ENCODE results near the gene CDK14.

The CDK14 gene

DNA sequence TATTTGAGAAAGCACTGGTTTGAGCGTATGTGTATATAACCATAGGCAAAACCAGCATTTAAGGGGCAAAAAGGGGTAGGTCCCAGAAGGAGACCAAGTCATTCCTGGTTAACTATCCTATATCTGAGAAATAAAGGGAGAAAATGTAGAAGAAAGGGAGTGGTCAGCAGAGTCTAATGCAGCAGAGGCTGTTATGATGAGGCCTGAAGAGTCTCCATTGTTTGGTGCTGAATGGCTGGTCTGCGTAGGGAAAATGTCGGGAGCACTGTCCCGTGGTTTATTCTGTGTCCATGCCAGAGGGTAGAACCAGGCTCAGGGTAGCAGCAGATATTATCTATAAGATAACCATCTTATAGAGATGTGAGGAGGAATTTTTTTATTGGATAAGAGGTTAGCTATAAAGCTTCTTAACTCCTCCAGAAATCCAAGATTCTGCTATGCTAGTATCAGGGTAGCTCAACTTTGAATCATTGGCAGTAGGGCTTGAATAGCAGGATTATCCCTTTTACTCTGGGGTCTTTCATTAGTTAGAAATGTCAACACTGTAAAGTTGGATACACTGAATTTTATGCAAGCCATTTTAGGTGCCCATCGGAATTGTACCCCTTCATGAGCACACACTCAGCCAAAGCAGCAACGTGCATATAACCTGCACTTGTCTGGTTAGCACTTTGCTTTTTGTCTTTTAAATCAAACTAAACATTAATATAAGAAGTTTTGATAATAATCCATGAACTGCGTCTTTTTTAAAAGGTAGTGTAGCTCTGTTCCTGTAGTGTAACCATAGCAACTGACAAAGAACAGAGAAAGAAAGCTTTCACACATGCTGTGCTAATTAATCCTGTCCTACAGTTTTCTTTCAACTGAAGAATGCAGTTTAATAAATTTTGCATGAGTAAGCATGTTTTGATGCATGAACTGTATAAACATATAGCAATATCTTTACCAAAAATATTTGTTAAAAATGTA lies 356.1 kb downstream of the CDK14 start:
- no peak for DNase-seq (ENCODE audit: low read depth)

- DNase-seq (ENCODE audit: low read depth): no peak
These were observed 359.6 kb downstream of the CDK14 start for GRCh38 chr7:90955641-90956207.

GRCh38 chr7:90957883-90958282 lies 361.8 kb downstream of the CDK14 start:
- DNase-seq (ENCODE audit: low read depth): no peak

- no peak for DNase-seq (ENCODE audit: low read depth)
These were observed 362.5 kb downstream of the CDK14 start for GRCh38 chr7:90958647-90959046.

DNA sequence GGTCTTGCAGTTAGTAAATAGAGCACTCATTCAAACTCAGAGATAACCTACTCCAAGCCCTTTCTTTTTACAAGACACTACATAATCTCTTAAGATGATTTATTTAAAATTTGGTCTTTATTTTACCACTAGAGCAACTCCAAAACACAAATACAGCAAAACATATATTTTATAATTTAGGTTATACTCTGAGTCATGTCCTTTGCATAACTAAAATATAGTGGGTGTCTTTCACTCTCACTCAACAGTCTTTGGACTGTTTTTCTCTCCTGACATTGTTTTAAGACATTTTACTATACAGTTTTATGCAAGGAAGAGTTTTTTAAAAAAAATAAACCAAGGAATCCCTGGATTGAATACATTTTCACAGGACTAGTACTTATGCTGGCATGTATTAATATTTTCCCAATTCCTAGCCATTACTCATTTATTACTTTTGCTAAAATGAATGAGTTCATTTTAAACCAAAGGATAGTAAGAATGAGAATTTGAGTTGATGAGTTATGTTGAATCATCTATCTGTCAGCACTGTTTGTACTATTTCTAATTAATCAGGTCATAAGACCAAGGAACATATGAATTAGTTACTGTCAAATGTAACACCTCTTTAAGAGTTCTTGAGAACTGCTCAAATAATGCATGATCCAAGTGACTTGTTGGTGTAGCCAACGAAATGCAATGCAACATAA lies 365.1 kb downstream of the CDK14 start:
- DNase-seq (ENCODE audit: low read depth): no peak

DNA sequence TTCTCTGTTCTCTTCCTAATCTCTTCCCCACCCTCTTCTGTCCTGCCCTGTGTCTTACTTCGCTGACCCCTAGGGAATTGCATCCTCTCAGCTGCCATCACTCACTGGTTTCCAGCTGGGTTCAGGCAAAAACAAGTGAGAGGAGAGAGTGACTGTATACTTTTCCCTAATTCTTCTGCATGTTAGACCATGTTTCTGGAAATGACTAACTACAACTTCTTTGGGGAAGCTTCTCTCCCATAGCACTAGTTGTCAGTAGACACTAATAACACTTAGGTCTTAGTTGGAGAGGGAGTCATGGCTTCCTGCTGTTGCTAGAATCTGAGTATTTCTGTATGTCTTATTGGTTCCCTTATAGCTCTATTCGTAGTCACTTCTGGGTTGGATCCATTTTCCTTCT lies 369.1 kb downstream of the CDK14 start:
- DNase-seq (ENCODE audit: low read depth): no peak

GRCh38 chr7:90966346-90966745 lies 370.2 kb downstream of the CDK14 start:
- no peak for DNase-seq (ENCODE audit: low read depth)

- no peak for DNase-seq (ENCODE audit: low read depth)
These were observed 372.8 kb downstream of the CDK14 start for GRCh38 chr7:90968871-90969270.

GRCh38 chr7:90972906-90973550 lies 376.9 kb downstream of the CDK14 start:
- no peak for DNase-seq (ENCODE audit: low read depth)

DNA sequence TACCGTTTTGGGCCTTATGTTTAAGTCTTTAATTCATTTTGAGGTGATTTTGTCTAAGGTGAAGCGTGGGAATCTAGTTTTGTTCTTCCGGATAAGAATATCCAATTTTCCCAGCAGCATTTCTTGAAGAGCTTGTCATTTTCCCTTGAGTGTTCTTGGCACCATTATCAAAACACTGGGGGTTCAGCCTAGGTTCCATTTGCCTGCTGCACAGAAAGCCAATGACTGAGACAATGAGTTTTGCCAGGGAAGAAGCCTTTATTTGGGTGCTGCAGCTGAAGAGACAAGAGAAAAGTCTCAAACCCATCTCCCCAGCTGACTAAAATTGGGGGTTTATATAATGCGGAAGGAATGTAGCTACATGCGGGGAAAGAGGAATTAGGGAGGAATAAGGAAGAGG lies 380.9 kb downstream of the CDK14 start:
- no peak for DNase-seq (ENCODE audit: low read depth)

DNA sequence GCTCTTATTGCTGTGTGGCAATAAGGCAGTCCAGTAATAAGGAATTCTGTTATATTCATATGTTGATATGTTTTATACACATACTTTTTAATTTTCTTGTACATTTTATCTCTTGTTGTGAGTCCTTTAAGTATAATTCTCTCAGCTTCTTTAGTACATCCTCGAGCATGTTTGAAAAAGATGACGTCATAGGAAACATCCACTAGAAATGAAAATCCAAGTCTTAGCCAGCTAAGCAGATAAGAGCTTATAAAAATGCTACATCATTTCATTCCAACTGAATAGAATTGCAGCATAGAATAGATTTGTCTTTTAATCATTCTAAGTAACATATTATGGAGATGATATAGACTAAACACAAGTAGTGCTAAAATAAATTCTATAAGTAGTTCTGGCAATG lies 384.4 kb downstream of the CDK14 start:
- DNase-seq (ENCODE audit: low read depth): no peak

GRCh38 chr7:90982228-90982627 lies 386.1 kb downstream of the CDK14 start:
- DNase-seq (ENCODE audit: low read depth): no peak

DNA sequence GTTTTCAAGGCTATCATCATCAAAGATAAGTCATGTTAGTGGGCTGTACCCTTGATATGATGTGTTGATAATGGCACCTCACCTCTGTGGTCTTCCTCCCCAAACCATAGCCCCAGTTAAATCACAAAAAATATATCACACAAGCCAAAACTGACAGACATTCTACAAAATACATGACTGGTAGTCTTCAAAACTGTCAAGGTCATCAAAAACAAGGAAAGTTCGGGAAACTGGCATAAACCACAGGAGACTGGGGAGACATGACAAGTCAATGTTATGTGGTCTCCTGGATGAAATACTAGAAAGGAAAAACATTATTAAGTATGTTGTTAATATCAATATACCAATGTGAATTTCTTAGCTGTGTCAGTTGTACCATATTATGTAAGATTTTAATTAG lies 388.6 kb downstream of the CDK14 start:
- DNase-seq (ENCODE audit: low read depth): no peak

DNA sequence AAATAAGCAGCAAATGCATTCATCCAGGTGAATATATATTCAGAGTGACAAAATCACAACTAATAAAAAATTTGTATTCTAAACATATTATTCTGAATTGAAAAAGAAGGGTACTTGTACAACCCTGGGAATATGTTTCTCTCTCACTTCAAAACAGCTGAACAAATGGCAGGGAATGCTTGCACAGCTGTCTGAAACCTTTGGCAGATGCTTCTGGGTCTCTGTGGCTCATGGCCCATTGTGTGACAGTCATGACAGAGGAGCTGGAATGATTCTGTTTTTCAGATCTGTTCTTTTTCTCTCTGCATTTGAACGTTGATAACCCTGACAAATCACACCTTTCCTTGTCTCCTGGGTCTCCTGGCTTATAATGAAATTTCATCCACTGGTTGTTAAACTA lies 392.4 kb downstream of the CDK14 start:
- DNase-seq (ENCODE audit: low read depth): no peak

DNA sequence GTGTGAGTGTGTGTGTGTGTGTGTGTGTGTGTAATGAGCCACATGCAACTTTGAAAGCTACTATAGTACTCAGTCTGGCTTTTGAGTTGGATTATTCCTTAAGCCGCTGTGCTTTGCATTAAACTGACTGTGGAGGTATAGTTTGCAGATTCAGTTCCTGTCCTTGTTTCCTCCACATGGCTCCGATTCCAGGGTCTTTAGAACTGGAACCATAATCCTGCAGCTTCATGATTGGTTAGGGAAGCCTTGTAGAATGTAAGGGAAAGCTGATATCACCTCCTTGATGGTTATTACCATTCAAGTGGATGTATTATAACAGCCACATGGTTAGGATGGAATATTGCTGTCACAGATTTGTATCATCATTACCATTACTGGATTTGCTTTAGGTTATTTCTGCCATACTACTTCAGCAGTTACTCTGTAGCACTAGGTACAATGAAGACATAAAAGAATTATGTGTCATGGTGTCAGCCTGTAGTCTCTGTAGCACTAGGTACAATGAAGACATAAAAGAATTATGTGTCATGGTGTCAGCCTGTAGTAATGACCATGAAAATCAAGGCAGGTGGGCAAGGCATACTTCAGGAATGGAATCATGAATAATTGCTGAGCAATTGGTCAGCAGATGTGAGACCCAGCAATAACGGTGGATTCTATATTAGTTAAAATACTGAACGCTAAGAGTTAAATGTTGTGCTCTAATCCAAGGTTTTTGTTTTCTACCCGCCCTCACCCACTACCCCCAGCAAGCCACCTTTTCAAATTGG lies 393.1 kb downstream of the CDK14 start:
- no peak for DNase-seq (ENCODE audit: low read depth)

- no peak for DNase-seq (ENCODE audit: low read depth)
These were observed 398.0 kb downstream of the CDK14 start for GRCh38 chr7:90994121-90994520.

GRCh38 chr7:90994601-90995000 lies 398.5 kb downstream of the CDK14 start:
- no peak for DNase-seq (ENCODE audit: low read depth)

- DNase-seq (ENCODE audit: low read depth): no peak
These were observed 399.9 kb downstream of the CDK14 start for GRCh38 chr7:90995996-90996395.

- peak; percentile 23 for DNase-seq (ENCODE audit: low read depth)
These were observed 404.2 kb downstream of the CDK14 start for GRCh38 chr7:90999989-91000979.

- no peak for DNase-seq (ENCODE audit: low read depth)
These were observed 408.9 kb downstream of the CDK14 start for GRCh38 chr7:91005024-91005423.
